ENCODE measurements around the gene DNAJC28. TPM values are rescaled to one million over a fixed set of nuclear protein-coding genes. Genes with fewer than 3 reads are reported as not detected.

The DNAJC28 gene
- total and polyA plus RNA-seq, 2 experiments from 2014 or later, result 5.0 to 6.6 TPM

DNA sequence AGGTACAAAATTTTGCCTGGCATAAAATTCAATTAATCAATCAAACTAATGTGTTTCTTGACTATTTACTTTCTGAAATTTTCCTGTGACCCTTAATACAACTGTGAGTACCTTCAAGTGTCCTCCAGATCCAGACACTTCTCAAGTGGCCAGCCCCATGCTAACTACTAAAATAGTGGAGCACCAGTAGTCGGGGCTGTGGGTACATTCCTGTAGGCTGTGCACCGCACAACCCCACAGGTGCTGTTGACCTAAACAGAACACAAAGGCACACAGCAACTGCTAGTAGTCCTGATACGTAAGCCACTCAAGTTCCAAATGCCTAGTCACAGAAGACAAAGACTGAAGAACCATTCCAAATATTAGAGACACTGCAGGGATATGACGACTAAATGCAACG, 48.3 kb downstream of the DNAJC28 start:
- Histone ChIP-seq H2AFZ (no peak overlapping the region), H3K4me2 (no peak overlapping the region), H3K4me3 (no peak overlapping the region), H3K79me2 (replicated peaks; ENCODE audit: insufficient read depth) (no peaks in the 10 kb centered on the region), H3K27me3 (ENCODE audit: insufficient read depth) (no peaks in the 10 kb centered on the region), H3K36me3 (ENCODE audit: insufficient read depth) (no peaks in the 10 kb centered on the region), H3K9me2 (ENCODE audit: insufficient read depth) (no peaks in the 10 kb centered on the region), H3K27ac (ENCODE audit: low read depth) (peak overlapping the region; percentile 50; the same call in 1 of the 2 replicates), H3K4me1 (ENCODE audit: insufficient read depth) (no peaks in the 10 kb centered on the region), H3F3A (replicated peaks; ENCODE audit: low read depth) (no peaks in the 10 kb centered on the region), H4K20me1 (replicated peaks; ENCODE audit: insufficient read depth) (no peaks in the 10 kb centered on the region; the same call in 1 of the 2 replicates)
- Mint-ChIP-seq H3K27ac (no peak overlapping the region), H3K9me3 (no peaks in the 10 kb centered on the region), H3K4me3 (no peak overlapping the region), H3K36me3 (ENCODE audit: low read depth) (peaks cover under 1% of the 10 kb centered on the region; the same call in 1 of the 3 replicates), H3K27me3 (ENCODE audit: insufficient read depth, low read depth, poor library complexity) (peaks cover 7% of the 10 kb centered on the region), H3K4me1 (no peaks in the 10 kb centered on the region)
- ATAC-seq (no peak), DNase-seq (ENCODE audit: low spot score) (no peak)
- TF ChIP-seq, protein P1, sequence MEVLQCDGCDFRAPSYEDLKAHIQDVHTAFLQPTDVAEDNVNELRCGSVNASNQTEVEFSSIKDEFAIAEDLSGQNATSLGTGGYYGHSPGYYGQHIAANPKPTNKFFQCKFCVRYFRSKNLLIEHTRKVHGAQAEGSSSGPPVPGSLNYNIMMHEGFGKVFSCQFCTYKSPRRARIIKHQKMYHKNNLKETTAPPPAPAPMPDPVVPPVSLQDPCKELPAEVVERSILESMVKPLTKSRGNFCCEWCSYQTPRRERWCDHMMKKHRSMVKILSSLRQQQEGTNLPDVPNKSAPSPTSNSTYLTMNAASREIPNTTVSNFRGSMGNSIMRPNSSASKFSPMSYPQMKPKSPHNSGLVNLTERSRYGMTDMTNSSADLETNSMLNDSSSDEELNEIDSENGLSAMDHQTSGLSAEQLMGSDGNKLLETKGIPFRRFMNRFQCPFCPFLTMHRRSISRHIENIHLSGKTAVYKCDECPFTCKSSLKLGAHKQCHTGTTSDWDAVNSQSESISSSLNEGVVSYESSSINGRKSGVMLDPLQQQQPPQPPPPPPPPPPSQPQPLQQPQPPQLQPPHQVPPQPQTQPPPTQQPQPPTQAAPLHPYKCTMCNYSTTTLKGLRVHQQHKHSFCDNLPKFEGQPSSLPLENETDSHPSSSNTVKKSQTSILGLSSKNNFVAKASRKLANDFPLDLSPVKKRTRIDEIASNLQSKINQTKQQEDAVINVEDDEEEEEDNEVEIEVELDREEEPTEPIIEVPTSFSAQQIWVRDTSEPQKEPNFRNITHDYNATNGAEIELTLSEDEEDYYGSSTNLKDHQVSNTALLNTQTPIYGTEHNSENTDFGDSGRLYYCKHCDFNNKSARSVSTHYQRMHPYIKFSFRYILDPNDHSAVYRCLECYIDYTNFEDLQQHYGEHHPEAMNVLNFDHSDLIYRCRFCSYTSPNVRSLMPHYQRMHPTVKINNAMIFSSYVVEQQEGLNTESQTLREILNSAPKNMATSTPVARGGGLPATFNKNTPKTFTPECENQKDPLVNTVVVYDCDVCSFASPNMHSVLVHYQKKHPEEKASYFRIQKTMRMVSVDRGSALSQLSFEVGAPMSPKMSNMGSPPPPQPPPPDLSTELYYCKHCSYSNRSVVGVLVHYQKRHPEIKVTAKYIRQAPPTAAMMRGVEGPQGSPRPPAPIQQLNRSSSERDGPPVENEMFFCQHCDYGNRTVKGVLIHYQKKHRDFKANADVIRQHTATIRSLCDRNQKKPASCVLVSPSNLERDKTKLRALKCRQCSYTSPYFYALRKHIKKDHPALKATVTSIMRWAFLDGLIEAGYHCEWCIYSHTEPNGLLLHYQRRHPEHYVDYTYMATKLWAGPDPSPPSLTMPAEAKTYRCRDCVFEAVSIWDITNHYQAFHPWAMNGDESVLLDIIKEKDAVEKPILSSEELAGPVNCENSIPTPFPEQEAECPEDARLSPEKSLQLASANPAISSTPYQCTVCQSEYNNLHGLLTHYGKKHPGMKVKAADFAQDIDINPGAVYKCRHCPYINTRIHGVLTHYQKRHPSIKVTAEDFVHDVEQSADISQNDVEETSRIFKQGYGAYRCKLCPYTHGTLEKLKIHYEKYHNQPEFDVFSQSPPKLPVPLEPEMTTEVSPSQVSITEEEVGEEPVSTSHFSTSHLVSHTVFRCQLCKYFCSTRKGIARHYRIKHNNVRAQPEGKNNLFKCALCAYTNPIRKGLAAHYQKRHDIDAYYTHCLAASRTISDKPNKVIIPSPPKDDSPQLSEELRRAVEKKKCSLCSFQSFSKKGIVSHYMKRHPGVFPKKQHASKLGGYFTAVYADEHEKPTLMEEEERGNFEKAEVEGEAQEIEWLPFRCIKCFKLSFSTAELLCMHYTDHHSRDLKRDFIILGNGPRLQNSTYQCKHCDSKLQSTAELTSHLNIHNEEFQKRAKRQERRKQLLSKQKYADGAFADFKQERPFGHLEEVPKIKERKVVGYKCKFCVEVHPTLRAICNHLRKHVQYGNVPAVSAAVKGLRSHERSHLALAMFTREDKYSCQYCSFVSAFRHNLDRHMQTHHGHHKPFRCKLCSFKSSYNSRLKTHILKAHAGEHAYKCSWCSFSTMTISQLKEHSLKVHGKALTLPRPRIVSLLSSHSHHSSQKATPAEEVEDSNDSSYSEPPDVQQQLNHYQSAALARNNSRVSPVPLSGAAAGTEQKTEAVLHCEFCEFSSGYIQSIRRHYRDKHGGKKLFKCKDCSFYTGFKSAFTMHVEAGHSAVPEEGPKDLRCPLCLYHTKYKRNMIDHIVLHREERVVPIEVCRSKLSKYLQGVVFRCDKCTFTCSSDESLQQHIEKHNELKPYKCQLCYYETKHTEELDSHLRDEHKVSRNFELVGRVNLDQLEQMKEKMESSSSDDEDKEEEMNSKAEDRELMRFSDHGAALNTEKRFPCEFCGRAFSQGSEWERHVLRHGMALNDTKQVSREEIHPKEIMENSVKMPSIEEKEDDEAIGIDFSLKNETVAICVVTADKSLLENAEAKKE (CRISPR knock-in tag; IDR thresholded peaks at IDR 0.05), result no peak

DNA sequence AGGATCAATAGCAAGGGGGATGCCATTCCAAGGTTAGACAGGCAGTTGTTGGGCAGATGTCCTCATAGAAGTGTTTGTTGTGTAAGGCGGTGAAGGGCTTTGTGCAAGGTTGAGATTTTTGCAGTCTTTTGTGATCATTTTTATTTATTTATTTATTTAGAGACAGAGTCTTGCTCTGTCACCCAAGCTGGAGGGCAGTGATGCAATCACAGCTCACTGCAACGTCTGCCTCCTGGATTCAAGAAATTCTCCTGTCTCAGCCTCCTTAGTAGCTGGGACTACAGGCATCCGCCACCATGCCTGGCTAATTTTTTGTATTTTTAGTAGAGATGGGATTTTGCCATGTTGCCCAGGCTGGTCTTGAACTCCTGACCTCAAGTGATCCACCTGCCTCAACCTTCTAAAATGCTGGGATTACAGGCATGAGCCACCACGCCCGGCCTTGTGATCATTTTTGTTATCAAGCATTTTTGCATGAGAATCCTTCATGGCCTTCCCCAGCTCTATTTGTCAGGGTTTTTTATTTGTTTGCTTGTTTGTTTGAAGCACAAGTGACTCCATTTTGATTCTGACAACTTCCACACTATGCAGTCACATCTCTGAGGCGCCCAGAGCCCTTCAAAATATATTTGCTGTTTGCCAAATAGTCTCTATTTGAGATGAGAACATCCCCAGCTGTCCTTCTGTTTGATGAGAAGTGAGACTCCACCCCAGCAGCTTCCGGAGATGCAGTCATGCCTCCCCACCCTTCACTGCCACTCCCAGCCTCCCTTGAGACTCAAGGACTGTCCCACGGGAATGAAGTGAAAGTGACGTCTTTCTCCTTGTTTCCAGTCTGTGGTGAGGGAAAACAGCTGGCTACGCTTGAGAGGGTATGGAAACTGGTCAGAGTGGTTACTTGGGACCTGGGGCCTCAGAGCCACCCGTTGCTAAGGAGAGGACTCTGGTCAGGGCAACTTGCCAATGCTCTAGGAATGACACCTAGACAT, 49.7 kb downstream of the DNAJC28 start:
- no peaks in the 10 kb centered on the region; the same call in 1 of the 2 replicates for H4K20me1 ChIP-seq (replicated peaks; ENCODE audit: insufficient read depth)
- no peak overlapping the region for H3K4me3 ChIP-seq
- H3K4me1 ChIP-seq (ENCODE audit: insufficient read depth), result no peaks in the 10 kb centered on the region
- H3F3A ChIP-seq (replicated peaks; ENCODE audit: low read depth), result no peaks in the 10 kb centered on the region
- no peak overlapping the region for H3K27ac Mint-ChIP-seq
- no peak overlapping the region for H3K4me2 ChIP-seq
- H3K27me3 Mint-ChIP-seq (ENCODE audit: insufficient read depth, low read depth, poor library complexity), result peaks cover 7% of the 10 kb centered on the region
- TF ChIP-seq NANOG (IDR thresholded peaks at IDR 0.05; ENCODE audit: borderline replicate concordance), result no peak
- TF ChIP-seq, protein P2, sequence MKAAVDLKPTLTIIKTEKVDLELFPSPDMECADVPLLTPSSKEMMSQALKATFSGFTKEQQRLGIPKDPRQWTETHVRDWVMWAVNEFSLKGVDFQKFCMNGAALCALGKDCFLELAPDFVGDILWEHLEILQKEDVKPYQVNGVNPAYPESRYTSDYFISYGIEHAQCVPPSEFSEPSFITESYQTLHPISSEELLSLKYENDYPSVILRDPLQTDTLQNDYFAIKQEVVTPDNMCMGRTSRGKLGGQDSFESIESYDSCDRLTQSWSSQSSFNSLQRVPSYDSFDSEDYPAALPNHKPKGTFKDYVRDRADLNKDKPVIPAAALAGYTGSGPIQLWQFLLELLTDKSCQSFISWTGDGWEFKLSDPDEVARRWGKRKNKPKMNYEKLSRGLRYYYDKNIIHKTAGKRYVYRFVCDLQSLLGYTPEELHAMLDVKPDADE (IDR thresholded peaks at IDR 0.05), result no peak
- no peaks in the 10 kb centered on the region for H3K79me2 ChIP-seq (replicated peaks; ENCODE audit: insufficient read depth)
- H3K36me3 Mint-ChIP-seq (ENCODE audit: low read depth), result peaks cover 8% of the 10 kb centered on the region; the same call in 2 of the 3 replicates
- ATAC-seq (no peak), DNase-seq (ENCODE audit: low spot score) (no peak)
- H3K4me1 Mint-ChIP-seq, result no peaks in the 10 kb centered on the region
- no peaks in the 10 kb centered on the region for H3K9me3 Mint-ChIP-seq
- H3K27me3 ChIP-seq (ENCODE audit: insufficient read depth), result no peaks in the 10 kb centered on the region
- no peaks in the 10 kb centered on the region for H3K9me2 ChIP-seq (ENCODE audit: insufficient read depth)
- peak overlapping the region; percentile 76 for H3K27ac ChIP-seq (ENCODE audit: low read depth)
- H3K4me3 Mint-ChIP-seq, result no peak overlapping the region
- H2AFZ ChIP-seq, result no peak overlapping the region
- H3K36me3 ChIP-seq (ENCODE audit: insufficient read depth), result peaks cover 3% of the 10 kb centered on the region

Other genes with a start within 250 kb of the DNAJC28 start
- 2.1 and 2.5 TPM in 2 replicates for gene IL10RB, start 225.3 kb downstream of the DNAJC28 start, total RNA-seq (2014; rRNA removed; shearing (Covaris generic))
- gene IL10RB, start 225.3 kb downstream of the DNAJC28 start, polyA plus RNA-seq (2016; fragmentation: Nextera tagmentation; extraction: Ambion mirVana), result 2.2 and 2.4 TPM in 2 replicates
- gene IFNAR1, start 166.7 kb downstream of the DNAJC28 start, total RNA-seq (2014; rRNA removed; shearing (Covaris generic)), result 3.9 and 14.0 TPM in 2 replicates
- 14.5 and 18.7 TPM in 2 replicates for gene IFNAR1, start 166.7 kb downstream of the DNAJC28 start, polyA plus RNA-seq (2016; fragmentation: Nextera tagmentation; extraction: Ambion mirVana)
- gene IFNGR2, start 88.3 kb downstream of the DNAJC28 start, total RNA-seq (2014; rRNA removed; shearing (Covaris generic)), result 21.9 and 25.0 TPM in 2 replicates
- 29.4 and 29.9 TPM in 2 replicates for gene IFNGR2, start 88.3 kb downstream of the DNAJC28 start, polyA plus RNA-seq (2016; fragmentation: Nextera tagmentation; extraction: Ambion mirVana)
- 19.1 and 25.1 TPM in 2 replicates for gene TMEM50B, start 11.7 kb downstream of the DNAJC28 start, total RNA-seq (2014; rRNA removed; shearing (Covaris generic))
- gene TMEM50B, start 11.7 kb downstream of the DNAJC28 start, polyA plus RNA-seq (2016; fragmentation: Nextera tagmentation; extraction: Ambion mirVana), result 26.1 and 27.6 TPM in 2 replicates
- 224 and 270 TPM in 2 replicates for gene GART, start 50.4 kb upstream of the DNAJC28 start, total RNA-seq (2014; rRNA removed; shearing (Covaris generic))
- gene GART, start 50.4 kb upstream of the DNAJC28 start, polyA plus RNA-seq (2016; fragmentation: Nextera tagmentation; extraction: Ambion mirVana), result 86.3 and 87.6 TPM in 2 replicates
- gene SON, start 51.3 kb upstream of the DNAJC28 start, total RNA-seq (2014; rRNA removed; shearing (Covaris generic)), result 361 and 362 TPM in 2 replicates
- gene SON, start 51.3 kb upstream of the DNAJC28 start, polyA plus RNA-seq (2016; fragmentation: Nextera tagmentation; extraction: Ambion mirVana), result 1,421 and 1,477 TPM in 2 replicates
- 35.2 and 37.4 TPM in 2 replicates for gene DONSON, start 97.0 kb upstream of the DNAJC28 start, total RNA-seq (2014; rRNA removed; shearing (Covaris generic))
- 27.2 and 32.9 TPM in 2 replicates for gene DONSON, start 97.0 kb upstream of the DNAJC28 start, polyA plus RNA-seq (2016; fragmentation: Nextera tagmentation; extraction: Ambion mirVana)
- 23.3 and 23.8 TPM in 2 replicates for gene CRYZL1, start 150.0 kb upstream of the DNAJC28 start, total RNA-seq (2014; rRNA removed; shearing (Covaris generic))
- gene CRYZL1, start 150.0 kb upstream of the DNAJC28 start, polyA plus RNA-seq (2016; fragmentation: Nextera tagmentation; extraction: Ambion mirVana), result 30.6 and 40.5 TPM in 2 replicates
- 68.2 and 77.9 TPM in 2 replicates for gene ITSN1, start 150.8 kb upstream of the DNAJC28 start, total RNA-seq (2014; rRNA removed; shearing (Covaris generic))
- gene ITSN1, start 150.8 kb upstream of the DNAJC28 start, polyA plus RNA-seq (2016; fragmentation: Nextera tagmentation; extraction: Ambion mirVana), result 83.4 and 95.7 TPM in 2 replicates